NOMO-1 treated with dmso at 0.1 percent for 144 hours (cell line): ENCODE measurements around the gene TBC1D16.

Source experiments
- DNase-seq: peaks from one replicate; lab custom pipeline; 2025; ENCODE audit not compliant: unreplicated experiment; lab: John Stamatoyannopoulos, UW

TBC1D16 gene

GRCh38 chr17:79927688-79928501 lies 107.8 kb downstream of the TBC1D16 start:
- no peak for DNase-seq

DNA sequence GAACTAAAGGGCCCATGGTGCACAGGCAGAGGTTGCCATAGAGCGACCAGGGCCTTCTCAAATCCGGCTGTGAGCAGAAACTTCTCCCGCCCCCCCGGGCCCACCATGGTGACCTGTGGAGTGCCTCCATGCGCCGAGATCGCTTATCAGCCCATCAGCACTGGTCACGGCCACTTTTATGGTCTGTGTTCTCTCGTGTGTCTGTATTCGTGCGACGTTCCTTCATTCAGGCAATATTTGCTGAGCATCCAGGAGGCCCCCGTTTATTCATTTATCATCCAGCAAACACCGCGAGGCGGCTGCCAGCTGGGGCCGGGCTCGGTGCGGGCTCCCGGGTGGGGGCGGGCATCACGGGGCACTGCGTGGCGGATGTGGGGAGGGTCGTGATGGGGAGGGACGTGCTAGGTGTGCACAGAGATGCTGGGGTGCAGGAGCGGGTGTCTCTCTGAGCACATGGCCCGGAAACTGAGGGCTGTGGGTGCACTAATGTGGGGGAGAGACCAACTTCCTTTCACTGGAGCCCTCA lies 108.5 kb downstream of the TBC1D16 start:
- no peak for DNase-seq

DNA sequence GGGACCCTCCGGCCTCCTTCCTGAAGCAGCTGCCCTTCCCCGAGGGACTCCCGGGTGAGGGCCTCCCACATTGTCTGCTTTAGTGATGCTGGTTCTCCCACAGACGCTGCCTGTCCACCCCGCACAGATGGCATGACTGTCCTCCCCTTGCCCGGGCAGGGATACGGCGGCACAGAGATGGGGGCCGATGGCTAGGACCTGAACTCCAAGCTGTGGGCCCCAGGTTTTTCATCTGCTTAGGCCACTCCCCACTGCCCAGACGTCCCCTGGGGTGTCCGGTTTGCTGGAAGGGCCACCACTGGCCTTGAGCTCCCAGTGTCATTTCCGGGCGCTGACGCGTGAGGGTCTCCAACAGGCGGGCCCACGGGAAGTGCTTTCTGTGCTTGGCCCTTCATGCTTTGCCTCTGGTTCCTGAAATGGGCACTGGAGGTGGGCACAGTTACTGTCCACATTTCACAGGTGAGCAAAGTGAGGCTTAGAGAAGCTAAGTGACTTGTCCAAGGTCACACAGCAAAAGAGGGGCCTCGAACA lies 109.0 kb downstream of the TBC1D16 start:
- no peak for DNase-seq

DNA sequence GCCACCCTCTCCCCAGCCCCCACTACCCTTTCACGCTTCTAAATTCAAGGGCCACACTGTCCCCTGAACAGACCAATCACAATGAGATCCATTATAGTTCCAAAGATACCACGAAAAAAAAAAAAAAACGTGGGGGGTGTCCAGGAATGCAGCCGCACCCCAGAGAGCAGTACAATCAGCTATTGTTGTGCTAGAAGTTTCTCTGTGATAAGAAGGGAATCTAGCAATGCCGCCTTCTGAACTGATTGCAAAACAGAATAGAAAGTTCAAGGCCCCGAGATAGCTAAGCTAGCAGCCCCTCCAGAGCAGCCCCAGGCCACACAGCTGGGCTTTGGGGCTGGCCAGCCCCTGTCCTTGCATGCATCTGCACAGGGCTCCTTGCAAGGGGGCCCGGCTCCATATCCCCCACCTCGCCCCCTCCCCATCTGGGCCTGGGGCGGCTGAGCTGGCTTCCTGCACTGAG lies 109.5 kb downstream of the TBC1D16 start:
- DNase-seq = no peak

DNA sequence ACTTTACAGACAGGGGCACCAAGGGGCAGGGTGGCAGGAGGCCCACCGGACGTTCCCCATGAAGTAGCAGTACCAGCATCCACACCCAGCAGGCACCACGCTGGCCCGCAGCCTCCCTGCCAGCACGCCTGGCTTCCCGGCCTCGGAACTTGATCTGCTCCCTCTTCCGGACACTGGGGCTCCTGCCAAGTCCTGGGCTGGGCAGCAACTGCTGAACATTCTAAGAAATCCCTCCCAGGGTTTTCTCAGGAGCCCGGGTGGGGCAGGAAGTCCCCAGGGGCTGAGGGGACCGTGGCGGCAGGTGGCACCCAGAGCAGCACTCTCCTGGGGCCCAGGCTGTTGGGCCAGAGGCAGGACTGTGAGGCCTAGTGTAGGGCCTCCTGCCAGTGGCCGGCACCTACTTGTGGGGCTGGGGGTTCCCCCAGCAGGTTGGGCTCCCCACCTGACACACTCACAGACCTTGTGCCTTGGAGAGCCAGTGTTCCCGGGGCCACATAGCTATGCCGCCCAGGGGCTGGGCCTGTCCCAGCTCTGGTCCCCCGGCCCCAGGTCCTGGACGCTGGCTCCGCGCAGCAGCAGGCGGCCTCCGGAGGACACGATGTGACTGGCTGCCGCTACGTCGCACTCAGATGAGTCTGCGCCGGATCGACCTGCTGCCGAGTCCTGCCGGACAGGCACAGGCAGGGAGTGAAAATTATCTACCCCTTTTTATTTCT lies 110.3 kb downstream of the TBC1D16 start:
- no peak for DNase-seq

DNA sequence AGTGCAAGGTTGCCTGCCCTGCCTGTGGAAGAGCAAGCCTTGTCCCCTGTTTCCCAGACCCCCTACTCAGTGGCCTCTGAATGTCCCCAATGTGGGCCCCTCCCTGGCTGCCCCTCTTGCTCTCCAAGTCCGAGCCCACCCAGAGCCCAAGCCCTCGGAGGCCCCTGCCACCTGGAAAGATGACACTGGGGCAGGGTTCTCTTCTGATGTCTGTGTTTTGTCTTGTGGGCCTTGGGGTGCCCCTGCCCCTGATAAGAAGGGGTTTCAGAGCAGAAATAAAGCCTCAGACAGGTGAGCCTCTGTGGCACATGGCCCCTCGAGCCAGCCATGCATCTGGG lies 111.1 kb downstream of the TBC1D16 start:
- no peak for DNase-seq

DNA sequence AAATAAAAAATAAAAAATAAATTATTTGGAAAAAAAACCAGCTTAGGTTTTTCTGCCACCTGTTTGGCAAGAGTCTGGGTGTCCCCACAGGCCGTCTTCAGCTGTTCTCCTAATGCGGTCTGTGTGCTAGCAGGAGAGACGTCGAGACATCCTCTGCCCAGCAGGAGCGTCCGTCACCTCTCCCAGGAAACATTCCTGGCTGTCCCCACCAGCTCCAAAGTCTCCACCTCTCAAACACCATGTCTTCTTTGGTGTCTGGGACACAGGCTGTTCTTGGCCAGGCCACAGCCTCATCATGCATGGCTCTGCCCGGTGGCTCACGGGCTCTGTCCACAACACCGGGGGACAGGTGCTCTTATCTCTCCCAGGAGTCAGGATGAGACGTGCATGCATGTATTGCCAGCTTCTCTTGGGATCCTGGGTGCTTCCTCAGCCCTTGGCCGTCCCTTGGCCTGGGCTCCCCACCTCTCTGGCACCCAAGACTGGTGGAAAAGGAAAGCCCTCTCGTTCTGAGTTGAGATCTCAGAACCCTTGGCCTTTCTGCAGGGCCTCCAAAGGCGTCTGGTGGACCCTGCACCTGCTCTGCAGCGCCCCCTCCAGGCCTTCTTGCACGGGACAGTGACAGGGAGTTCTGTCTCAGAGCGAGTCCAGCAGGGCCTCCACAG lies 111.6 kb downstream of the TBC1D16 start:
- DNase-seq = no peak

DNA sequence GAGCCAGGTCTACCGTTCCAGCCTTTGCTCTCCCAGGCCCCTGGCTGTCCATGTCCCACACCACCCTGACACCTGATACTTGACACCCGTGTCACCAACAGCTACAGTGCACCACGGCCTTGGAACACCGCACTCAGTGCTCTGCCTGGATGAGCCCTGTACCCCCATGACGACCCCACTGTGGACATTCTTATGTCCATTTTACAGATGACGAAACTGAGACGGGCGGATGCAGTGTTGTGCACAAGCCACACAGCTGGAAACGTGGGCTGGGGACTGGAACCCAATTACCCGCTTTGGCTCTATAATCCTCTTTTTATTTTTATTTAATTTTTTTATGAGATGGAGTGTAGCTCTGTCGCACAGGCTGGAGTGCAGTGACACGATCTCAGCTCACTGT lies 112.9 kb downstream of the TBC1D16 start:
- no peak for DNase-seq

GRCh38 chr17:79922116-79922601 lies 113.5 kb downstream of the TBC1D16 start:
- DNase-seq = no peak

DNA sequence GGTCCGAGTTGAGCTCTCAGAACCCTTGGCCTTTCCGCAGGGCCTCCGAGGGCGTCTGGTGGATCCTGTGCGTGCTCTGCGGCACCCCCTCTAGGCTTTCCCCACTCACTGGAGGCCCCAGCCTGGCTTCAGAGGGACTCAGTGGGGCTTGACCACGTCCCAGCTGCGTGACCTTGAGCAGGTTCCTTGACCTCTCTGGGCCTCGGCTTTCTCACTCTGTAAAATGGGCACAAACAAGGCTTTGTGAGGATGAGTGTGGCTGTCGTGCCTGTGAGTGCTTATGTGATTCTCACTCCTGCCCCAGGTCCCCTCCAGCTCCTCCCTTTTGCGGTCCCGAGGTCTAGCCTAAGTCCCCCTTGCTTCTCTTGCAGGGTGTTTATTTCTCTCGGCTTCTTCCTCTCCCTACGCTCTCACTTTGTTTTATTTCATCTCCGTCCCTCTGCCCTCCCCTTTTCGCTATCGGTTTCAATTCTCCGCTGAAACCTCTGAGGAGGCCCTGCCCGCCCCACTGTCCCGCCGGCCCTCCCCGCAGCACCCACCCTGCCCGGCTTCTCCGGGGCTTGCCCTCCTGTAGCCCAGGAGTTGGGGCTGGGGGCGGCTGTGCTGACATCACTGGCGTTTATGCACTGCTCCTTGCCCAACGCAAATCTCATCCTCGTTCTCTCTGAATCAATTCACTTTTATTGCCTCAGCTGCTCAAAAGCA lies 114.1 kb downstream of the TBC1D16 start:
- DNase-seq = no peak

DNA sequence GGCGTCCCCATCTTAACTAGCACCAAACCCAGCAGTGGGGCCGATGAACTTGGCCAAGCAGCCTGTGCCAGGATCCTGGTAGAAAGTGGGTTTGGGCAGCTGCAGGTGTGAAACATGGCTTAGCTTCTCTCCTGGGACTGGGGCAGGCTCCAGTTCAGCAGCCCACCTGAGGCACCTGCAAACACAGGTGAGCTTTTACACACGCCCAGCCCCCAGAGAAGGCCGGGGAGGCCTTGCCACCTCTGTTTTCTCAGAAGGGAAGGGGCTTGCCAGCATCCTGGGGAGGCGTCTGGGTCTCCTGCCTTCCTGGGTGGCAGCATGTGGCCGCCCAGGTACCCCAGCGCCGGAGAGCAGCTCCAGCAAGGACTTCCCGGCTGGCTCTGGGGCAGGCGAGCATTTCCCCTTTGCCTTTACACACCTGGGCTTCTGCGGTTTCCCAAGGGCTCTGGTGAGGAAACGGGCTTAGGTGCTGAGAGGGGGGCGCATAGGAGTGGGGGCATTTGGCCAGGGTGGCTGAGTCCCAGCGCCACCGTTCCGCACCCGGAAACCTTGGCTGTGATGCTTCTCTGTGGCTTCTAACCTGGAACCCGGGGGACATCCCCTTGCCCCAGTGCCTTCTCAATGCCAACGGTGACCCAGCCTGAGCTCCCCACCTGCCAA lies 114.8 kb downstream of the TBC1D16 start:
- no peak for DNase-seq

DNA sequence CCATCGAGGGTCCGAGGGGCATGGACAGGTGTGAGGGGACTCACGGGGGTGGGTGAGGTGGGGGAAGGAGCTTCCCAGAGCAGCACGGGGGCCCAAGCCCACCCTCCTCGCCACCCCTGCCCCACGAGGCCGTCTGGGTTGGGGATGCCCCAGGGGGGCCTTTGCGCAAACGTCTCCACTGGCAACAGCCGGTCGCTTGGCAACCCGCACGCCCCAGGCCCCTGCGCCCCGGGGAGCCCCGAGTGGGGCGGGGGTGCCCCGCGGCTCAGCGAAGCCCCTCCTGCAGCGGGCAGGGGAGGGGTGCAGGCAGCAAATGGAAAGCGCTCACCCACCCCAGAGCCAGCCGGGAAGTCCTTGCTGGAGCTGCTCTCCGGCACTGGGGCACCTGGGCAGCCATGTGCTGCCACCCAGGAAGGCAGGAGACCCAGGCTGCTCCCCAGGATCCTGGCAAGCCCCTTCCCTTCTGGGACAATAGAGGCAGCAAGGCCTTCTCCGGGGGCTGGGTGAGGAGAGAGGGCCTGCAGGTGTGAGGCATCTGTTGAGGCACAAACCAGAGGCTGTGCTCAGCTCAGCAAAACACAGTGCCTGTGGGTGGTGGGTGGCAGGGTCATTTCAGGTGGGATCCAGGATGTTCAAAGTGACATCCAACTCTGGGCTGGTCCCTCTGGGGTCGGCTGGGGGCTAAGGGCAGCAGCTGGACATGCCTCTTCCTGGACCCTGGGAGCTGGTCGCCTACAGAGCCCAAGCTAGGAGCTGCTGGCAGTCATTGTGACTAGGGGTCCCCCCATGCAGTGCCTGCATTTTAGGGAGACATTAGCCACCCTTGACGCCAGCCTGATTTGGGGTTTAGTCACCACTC lies 115.6 kb downstream of the TBC1D16 start:
- no peak for DNase-seq

GRCh38 chr17:79919164-79919585 lies 116.5 kb downstream of the TBC1D16 start:
- DNase-seq = no peak

GRCh38 chr17:79918581-79919163 lies 117.0 kb downstream of the TBC1D16 start:
- no peak for DNase-seq

DNA sequence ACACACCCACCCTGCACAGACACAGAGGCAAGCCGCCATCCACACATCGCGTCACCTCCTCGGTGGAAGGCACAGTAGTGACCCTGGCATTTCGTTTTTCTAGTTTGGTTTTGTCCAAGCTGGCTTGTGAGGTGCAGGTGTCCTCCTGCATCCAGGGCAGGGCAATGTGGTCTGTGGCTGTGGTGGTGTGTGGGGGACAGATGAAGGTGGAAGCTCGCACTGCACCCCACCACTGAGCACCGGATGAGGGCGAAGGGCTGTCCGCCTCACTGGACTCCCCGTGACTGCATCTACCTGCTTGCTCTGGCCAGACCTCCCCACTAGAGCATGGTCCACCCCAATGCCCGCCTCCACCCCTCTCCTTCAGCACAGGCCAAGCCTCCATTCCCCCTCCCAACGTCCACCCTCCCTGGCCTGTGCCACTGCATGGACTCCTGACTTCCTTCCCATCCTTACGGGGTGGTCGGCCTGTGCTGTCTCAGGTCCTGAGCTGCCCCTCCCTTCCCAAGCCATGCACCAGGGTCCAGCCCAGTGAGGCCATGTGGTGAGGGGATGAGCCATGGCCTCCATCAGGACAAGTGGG lies 117.7 kb downstream of the TBC1D16 start:
- no peak for DNase-seq

DNA sequence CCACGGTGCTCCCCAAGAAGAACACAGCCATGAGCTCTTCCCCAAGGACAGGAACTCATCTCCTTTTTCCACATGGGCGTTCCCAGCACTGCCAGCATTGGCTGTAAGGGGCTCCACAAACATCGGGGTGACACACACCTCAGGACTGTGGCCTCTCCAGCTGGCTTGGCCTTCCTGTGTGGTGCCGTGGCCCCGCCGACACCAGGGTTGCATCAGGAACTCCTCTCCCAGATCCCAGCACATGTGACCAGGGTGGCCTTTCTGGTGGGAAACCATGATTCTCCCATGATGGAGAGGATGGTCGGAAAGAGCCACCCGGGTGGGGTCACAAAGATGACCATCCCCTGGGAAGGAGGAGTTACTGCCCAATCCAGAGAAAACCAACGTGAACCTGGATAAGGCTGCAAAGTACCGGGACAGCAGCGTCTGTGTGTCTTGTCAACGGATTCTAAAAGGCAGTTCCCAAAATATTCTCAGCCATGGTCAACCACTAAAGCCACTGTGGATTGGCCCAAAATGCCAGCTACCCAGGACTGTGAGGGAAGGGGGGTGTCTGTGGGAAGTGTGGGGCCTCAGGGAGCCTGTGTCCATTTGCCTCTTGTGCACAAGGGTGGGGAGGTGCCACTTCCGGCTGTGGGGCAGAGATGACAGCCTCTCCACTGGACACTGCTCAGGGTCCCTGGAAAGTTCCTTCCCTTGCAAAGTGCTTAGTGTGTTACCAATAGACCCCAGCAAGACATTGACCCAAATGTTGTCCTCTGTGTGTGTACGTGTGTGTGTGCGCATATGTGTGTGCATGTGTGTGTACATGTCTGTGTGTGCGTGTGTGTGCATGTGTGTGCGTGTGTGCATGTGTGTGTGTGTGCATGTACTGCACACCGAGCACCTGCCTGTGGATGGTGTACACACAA lies 118.4 kb downstream of the TBC1D16 start:
- DNase-seq = no peak

DNA sequence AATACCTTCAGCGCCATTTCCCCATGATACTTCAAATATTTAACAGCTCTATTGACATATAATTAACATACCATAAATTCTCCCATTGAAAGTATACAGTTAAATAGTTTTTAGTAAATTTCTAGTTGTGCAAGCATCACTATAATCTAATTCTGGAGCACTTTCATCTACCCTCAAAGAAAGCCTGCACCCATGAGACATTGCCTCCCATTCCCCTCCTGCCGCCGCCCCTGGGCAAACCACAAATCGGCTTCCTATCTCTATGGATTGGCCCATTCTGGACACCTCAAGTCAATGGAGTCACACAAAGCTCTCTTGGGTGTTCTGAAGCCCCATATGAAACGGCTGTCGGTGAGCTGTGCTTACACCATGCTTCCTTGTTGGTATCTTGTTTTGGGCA lies 119.2 kb downstream of the TBC1D16 start:
- DNase-seq = no peak
